PC-3 (cell line): ENCODE results near the gene OLFM3. TPM values are rescaled to one million over a fixed set of nuclear protein-coding genes. Genes with fewer than 3 reads are reported as not detected.

ENCODE experiments used
- ATAC-seq: fragments of 200-7000 bp; cut with Tn5 transposase; 2 replicates; pipeline ENCODE4 v1.9.1; 2020; ENCODE audit warnings: mild to moderate bottlenecking, moderate library complexity
- BruUV-seq: library from RNA; stranded (reverse); fragments of 400-500 nt; replicated peaks from 2 replicates; lab custom pipeline; 2021; lab: Mats Ljungman, UMichigan
- CTCF ChIA-PET: fragments of 300-600 bp; sonication (Branson Sonifier 250); formaldehyde crosslinking; loops from one replicate; lab custom pipeline; 2022; ENCODE audit warnings: antibody characterized with exemption; lab: Charles Lee
- POLR2A ChIA-PET: fragments of 300-600 bp; sonication (Branson Sonifier 250); formaldehyde crosslinking; loops from one replicate; lab custom pipeline; 2022; ENCODE audit warnings: antibody characterized with exemption; ENCODE audit not compliant: unreplicated experiment; lab: Charles Lee
- DNase-seq: peaks from one replicate; pipeline ENCODE4 v3.0.0-alpha.2; 2015
- H2AFZ ChIP-seq: fragments of 300-600 bp; sonication (generic); 2 replicates; pipeline ENCODE4 v1.6.0; 2016; ENCODE audit warnings: antibody characterized with exemption, low read length
- H3F3A ChIP-seq: fragments of 300-600 bp; sonication (generic); one replicate; pipeline ENCODE4 v1.6.0; 2017; ENCODE audit warnings: antibody characterized with exemption, low read length, control low read depth, mild to moderate bottlenecking; ENCODE audit not compliant: unreplicated experiment
- H3K27ac ChIP-seq: fragments of 300-600 bp; sonication (generic); 2 replicates; pipeline ENCODE4 v1.5.1; 2016; ENCODE audit warnings: mild to moderate bottlenecking, low read length
- H3K27me3 ChIP-seq: fragments of 300-600 bp; sonication (generic); 2 replicates; pipeline ENCODE4 v1.6.1; 2016; ENCODE audit warnings: low read length, mixed read lengths
- H3K36me3 ChIP-seq: fragments of 300-600 bp; sonication (generic); 2 replicates; pipeline ENCODE4 v1.6.1; 2016; ENCODE audit warnings: low read depth, mixed run types, low read length, mixed read lengths
- H3K4me1 ChIP-seq: fragments of 300-600 bp; sonication (generic); 2 replicates; pipeline ENCODE4 v1.5.1; 2016; ENCODE audit warnings: low read length; ENCODE audit not compliant: insufficient read depth
- H3K4me2 ChIP-seq: fragments of 300-600 bp; sonication (generic); 2 replicates; pipeline ENCODE4 v1.6.0; 2016; ENCODE audit warnings: low read length
- H3K4me3 ChIP-seq: fragments of 300-600 bp; sonication (generic); 2 replicates; pipeline ENCODE4 v1.5.1; 2016; ENCODE audit warnings: mild to moderate bottlenecking, low read length, mixed read lengths
- H3K79me2 ChIP-seq: fragments of 300-600 bp; sonication (generic); 2 replicates; pipeline ENCODE4 v1.6.1; 2017; ENCODE audit warnings: low read length, mixed read lengths
- H3K9ac ChIP-seq: fragments of 300-600 bp; sonication (generic); 2 replicates; pipeline ENCODE4 v1.6.0; 2016; ENCODE audit warnings: mild to moderate bottlenecking, low read length
- H3K9me2 ChIP-seq: fragments of 300-600 bp; sonication (generic); replicated peaks from 2 replicates; pipeline ENCODE4 v1.6.1; 2016; ENCODE audit warnings: mixed run types, low read length, mixed read lengths
- H3K9me3 ChIP-seq: fragments of 300-600 bp; sonication (generic); 2 replicates; pipeline ENCODE4 v1.6.1; 2016; ENCODE audit warnings: low read length, mixed read lengths
- H4K20me1 ChIP-seq: fragments of 300-600 bp; sonication (generic); 2 replicates; pipeline ENCODE4 v1.6.1; 2016; ENCODE audit warnings: low read length, mixed read lengths
- EZH2 ChIP-seq: fragments of 300-600 bp; sonication (generic); IDR thresholded peaks from one replicate; pipeline ENCODE4 v1.6.1; 2017; ENCODE audit warnings: antibody characterized with exemption, mild to moderate bottlenecking, low read length; ENCODE audit not compliant: unreplicated experiment
- EZH2phosphoT487 ChIP-seq: fragments of 300-600 bp; sonication (generic); IDR thresholded peaks from 2 replicates; pipeline ENCODE4 v1.6.1; 2018; ENCODE audit warnings: mild to moderate bottlenecking, antibody characterized with exemption, low read length, borderline replicate concordance
- intact Hi-C: fragments of 100-400 bp; cut with micrococcal nuclease; formaldehyde crosslinking; loops from 2 replicates; pipeline ENCODE4 v1.9.0; 2023
- total RNA-seq: library from RNA; depleted of rRNA; stranded (reverse); fragments of >200 nt; gene quantifications from 2 replicates; pipeline ENCODE4 v1.2.3, GENCODE V29; 2014
- TF ChIP-seq, protein P1 (sequence below): fragments of 300-600 bp; sonication (generic); conservative IDR thresholded peaks from 2 replicates; pipeline ENCODE4 v1.5.1; 2017; ENCODE audit warnings: antibody characterized with exemption, low read depth, mild to moderate bottlenecking, low read length

The OLFM3 gene
- total RNA-seq, 1 experiment from 2014 or later, result not detected

DNA sequence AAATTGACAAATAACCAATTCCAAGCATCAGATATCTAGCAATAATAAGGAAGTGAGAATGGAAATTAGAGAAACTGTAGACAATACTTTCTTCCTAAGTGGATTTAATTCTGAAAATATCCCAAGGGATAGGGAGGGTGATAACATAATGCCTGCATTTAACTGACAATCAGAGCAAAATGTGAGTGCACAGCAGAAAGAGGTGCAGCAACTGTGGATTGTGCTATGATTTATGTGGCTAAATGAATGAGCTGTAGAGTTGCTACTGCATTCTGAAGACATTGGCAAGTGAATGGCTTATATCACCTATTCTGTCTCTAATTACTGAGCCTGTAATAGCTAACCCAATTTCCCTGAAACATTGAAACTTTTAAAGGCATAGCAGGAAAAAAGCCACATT, 39.0 kb downstream of the OLFM3 start:
- peaks cover 9% of the 10 kb centered on the region; the same call in 1 of the 2 replicates for H3K27me3 ChIP-seq
- no peak overlapping the region for H3K4me3 ChIP-seq
- H3K79me2 ChIP-seq, result no peaks in the 10 kb centered on the region
- H3K9ac ChIP-seq, result no peak overlapping the region
- no peaks in the 10 kb centered on the region for H3K9me3 ChIP-seq
- no peaks in the 10 kb centered on the region for H3K9me2 ChIP-seq
- ChIA-PET CTCF (no interaction called here), POLR2A (no interaction called here)
- H3K36me3 ChIP-seq, result no peaks in the 10 kb centered on the region
- H2AFZ ChIP-seq, result no peak overlapping the region
- no peaks in the 10 kb centered on the region for H3K4me1 ChIP-seq
- TF ChIP-seq EZH2phosphoT487, result no peak
- no peak for TF ChIP-seq EZH2
- TF ChIP-seq, protein P1, sequence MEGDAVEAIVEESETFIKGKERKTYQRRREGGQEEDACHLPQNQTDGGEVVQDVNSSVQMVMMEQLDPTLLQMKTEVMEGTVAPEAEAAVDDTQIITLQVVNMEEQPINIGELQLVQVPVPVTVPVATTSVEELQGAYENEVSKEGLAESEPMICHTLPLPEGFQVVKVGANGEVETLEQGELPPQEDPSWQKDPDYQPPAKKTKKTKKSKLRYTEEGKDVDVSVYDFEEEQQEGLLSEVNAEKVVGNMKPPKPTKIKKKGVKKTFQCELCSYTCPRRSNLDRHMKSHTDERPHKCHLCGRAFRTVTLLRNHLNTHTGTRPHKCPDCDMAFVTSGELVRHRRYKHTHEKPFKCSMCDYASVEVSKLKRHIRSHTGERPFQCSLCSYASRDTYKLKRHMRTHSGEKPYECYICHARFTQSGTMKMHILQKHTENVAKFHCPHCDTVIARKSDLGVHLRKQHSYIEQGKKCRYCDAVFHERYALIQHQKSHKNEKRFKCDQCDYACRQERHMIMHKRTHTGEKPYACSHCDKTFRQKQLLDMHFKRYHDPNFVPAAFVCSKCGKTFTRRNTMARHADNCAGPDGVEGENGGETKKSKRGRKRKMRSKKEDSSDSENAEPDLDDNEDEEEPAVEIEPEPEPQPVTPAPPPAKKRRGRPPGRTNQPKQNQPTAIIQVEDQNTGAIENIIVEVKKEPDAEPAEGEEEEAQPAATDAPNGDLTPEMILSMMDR, result no peak
- no TSS peak for BruUV-seq
- DNase-seq (no peak), ATAC-seq (no peak)
- no peak overlapping the region for H3K4me2 ChIP-seq
- intact Hi-C loops, result no loop called here
- H3F3A ChIP-seq, result no peaks in the 10 kb centered on the region
- H3K27ac ChIP-seq, result no peak overlapping the region
- H4K20me1 ChIP-seq, result no peaks in the 10 kb centered on the region

GRCh38 chr1:101953623-101954022, 43.1 kb downstream of the OLFM3 start:
- ChIA-PET POLR2A (no interaction called here), CTCF (no interaction called here)
- Histone ChIP-seq H4K20me1 (no peaks in the 10 kb centered on the region), H2AFZ (no peak overlapping the region), H3K27ac (no peak overlapping the region), H3K9me2 (no peaks in the 10 kb centered on the region), H3K79me2 (no peaks in the 10 kb centered on the region), H3K4me3 (no peak overlapping the region), H3K9me3 (no peaks in the 10 kb centered on the region), H3K4me2 (no peak overlapping the region), H3K36me3 (no peaks in the 10 kb centered on the region), H3K4me1 (no peaks in the 10 kb centered on the region), H3K27me3 (peaks cover 20% of the 10 kb centered on the region; the same call in 1 of the 2 replicates), H3F3A (no peaks in the 10 kb centered on the region), H3K9ac (no peak overlapping the region)
- intact Hi-C loops, result no loop called here
- ATAC-seq (no peak), DNase-seq (no peak)
- TF ChIP-seq EZH2 (no peak), EZH2phosphoT487 (no peak)
- no TSS peak for BruUV-seq

DNA sequence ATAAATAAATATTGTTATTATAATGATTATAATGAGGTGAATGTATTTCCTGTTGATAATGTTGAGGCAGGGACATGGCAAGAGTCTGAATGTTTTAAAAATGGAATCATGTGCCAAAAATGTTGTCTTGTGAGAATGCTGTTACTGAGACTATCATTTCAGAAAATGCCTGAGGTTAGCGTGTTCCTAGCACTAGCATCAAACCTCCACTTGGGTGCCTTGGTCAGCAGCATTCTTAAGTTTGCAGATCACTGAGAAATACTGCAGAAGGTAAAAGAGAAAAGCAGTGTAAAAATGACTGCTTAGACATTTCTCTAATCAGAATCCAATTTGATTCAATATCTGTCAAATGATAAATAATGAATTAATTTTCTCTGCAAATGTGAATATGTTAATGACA, 50.8 kb downstream of the OLFM3 start:
- POLR2A ChIA-PET, result no interaction called here
- H3K79me2 ChIP-seq, result no peaks in the 10 kb centered on the region
- intact Hi-C loops, result no loop called here
- no peak overlapping the region for H3K27ac ChIP-seq
- no peak for ATAC-seq
- DNase-seq, result no peak
- H3K36me3 ChIP-seq, result no peaks in the 10 kb centered on the region
- H3K9me3 ChIP-seq, result no peaks in the 10 kb centered on the region
- H4K20me1 ChIP-seq, result no peaks in the 10 kb centered on the region
- H3K27me3 ChIP-seq, result peaks cover 23% of the 10 kb centered on the region; the same call in 1 of the 2 replicates
- CTCF ChIA-PET, result no interaction called here
- H2AFZ ChIP-seq, result no peak overlapping the region
- H3K4me3 ChIP-seq, result no peak overlapping the region
- H3K9me2 ChIP-seq, result no peaks in the 10 kb centered on the region
- H3F3A ChIP-seq, result no peaks in the 10 kb centered on the region
- no TSS peak for BruUV-seq
- no peak overlapping the region for H3K4me2 ChIP-seq
- no peak overlapping the region for H3K9ac ChIP-seq
- no peaks in the 10 kb centered on the region for H3K4me1 ChIP-seq
- TF ChIP-seq EZH2phosphoT487 (no peak), EZH2 (no peak)
- TF ChIP-seq, protein P1, result no peak
